Measurements from ENCODE around the gene ACP6.

DNA sequence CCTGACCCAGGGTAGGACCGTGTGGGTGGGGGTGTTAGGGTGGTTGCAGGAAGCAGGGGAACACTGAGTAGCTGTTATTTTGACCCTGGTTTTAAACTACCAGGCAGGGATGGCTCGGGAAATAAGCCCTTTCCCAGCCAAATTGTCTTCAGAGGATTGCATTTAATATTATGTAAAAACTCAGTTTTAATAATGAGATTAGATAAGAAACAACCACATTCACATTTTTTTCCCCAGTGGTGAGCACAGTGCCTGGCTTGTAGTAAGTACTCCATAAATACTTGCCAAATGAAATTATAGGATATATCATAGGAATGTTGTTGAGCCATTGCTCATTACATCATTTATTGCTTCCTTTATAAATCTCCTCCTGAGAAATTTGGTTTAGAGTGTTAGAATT lies 3.1 kb upstream of the ACP6 start:
- TF ChIP-seq, protein P1, sequence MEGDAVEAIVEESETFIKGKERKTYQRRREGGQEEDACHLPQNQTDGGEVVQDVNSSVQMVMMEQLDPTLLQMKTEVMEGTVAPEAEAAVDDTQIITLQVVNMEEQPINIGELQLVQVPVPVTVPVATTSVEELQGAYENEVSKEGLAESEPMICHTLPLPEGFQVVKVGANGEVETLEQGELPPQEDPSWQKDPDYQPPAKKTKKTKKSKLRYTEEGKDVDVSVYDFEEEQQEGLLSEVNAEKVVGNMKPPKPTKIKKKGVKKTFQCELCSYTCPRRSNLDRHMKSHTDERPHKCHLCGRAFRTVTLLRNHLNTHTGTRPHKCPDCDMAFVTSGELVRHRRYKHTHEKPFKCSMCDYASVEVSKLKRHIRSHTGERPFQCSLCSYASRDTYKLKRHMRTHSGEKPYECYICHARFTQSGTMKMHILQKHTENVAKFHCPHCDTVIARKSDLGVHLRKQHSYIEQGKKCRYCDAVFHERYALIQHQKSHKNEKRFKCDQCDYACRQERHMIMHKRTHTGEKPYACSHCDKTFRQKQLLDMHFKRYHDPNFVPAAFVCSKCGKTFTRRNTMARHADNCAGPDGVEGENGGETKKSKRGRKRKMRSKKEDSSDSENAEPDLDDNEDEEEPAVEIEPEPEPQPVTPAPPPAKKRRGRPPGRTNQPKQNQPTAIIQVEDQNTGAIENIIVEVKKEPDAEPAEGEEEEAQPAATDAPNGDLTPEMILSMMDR (conservative IDR thresholded peaks at IDR 0.05; ENCODE audit: low read depth, low read length), result no peak
- TF ChIP-seq EZH2 (IDR thresholded peaks at IDR 0.05; ENCODE audit: borderline replicate concordance, low read depth, low read length, poor library complexity, severe bottlenecking), result no peak
